H9 (cell line): ENCODE data around the gene OR13J1. TPM values are rescaled to one million over a fixed set of nuclear protein-coding genes. Genes with fewer than 3 reads are reported as not detected.

Experiments
- DNase-seq: peaks from one replicate; pipeline ENCODE4 v3.0.0-alpha.2; 2017
- H2AFZ ChIP-seq: one replicate; pipeline ENCODE4 v1.6.1; 2013; ENCODE audit warnings: mild to moderate bottlenecking, low read length, control low read depth, moderate library complexity
- H2AK5ac ChIP-seq: 2 replicates; pipeline ENCODE4 v1.6.1; 2013; ENCODE audit warnings: low read length, control low read depth, mixed read lengths; ENCODE audit not compliant: insufficient read length
- H2BK120ac ChIP-seq: one replicate; pipeline ENCODE4 v1.6.1; 2013; ENCODE audit warnings: low read depth, mild to moderate bottlenecking, low read length, control low read depth, inconsistent platforms; ENCODE audit not compliant: poor library complexity, severe bottlenecking
- H2BK12ac ChIP-seq: 2 replicates; pipeline ENCODE4 v1.6.1; 2013; ENCODE audit warnings: low read length, control low read depth, mixed read lengths, low read depth; ENCODE audit not compliant: insufficient read length
- H2BK15ac ChIP-seq: 2 replicates; pipeline ENCODE4 v1.6.1; 2013; ENCODE audit warnings: low read depth, low read length, control low read depth
- H2BK20ac ChIP-seq: one replicate; pipeline ENCODE4 v1.6.1; 2013; ENCODE audit warnings: low read depth, mild to moderate bottlenecking, low read length, control low read depth, inconsistent platforms; ENCODE audit not compliant: poor library complexity, severe bottlenecking
- H2BK5ac ChIP-seq: 2 replicates; pipeline ENCODE4 v1.6.1; 2013; ENCODE audit warnings: low read length, control low read depth, mixed read lengths; ENCODE audit not compliant: insufficient read length
- H3K14ac ChIP-seq: 2 replicates; pipeline ENCODE4 v1.6.1; 2013; ENCODE audit warnings: low read length, control low read depth; ENCODE audit not compliant: insufficient read depth
- H3K18ac ChIP-seq: 2 replicates; pipeline ENCODE4 v1.6.1; 2013; ENCODE audit warnings: low read depth, mild to moderate bottlenecking, mixed read lengths, low read length, control low read depth; ENCODE audit not compliant: insufficient read length
- H3K23ac ChIP-seq: 2 replicates; pipeline ENCODE4 v1.6.1; 2013; ENCODE audit warnings: low read length, control low read depth, mixed read lengths, low read depth; ENCODE audit not compliant: insufficient read length
- H3K23me2 ChIP-seq: 2 replicates; pipeline ENCODE4 v1.6.1; 2013; ENCODE audit warnings: low read depth, mild to moderate bottlenecking, mixed read lengths, low read length, control low read depth; ENCODE audit not compliant: insufficient read length, poor library complexity, severe bottlenecking
- H3K27ac ChIP-seq: 2 replicates; pipeline ENCODE4 v1.5.1; 2013; ENCODE audit warnings: low read length, control low read depth, mixed read lengths, low read depth; ENCODE audit not compliant: insufficient read length
- H3K27me3 ChIP-seq: 2 replicates; pipeline ENCODE4 v1.6.1; 2013; ENCODE audit warnings: low read length, control low read depth, inconsistent platforms; ENCODE audit not compliant: insufficient read depth
- H3K4ac ChIP-seq: 2 replicates; pipeline ENCODE4 v1.6.1; 2013; ENCODE audit warnings: low read depth, mild to moderate bottlenecking, control low read depth, inconsistent platforms, low read length, moderate library complexity
- H3K4me1 ChIP-seq: 2 replicates; pipeline ENCODE4 v1.6.1; 2013; ENCODE audit warnings: low read length, control low read depth, inconsistent platforms; ENCODE audit not compliant: insufficient read depth
- H3K4me2 ChIP-seq: 2 replicates; pipeline ENCODE4 v1.6.1; 2013; ENCODE audit warnings: low read length, control low read depth, mixed read lengths; ENCODE audit not compliant: insufficient read length, insufficient read depth
- H3K56ac ChIP-seq: 2 replicates; pipeline ENCODE4 v1.6.1; 2013; ENCODE audit warnings: low read depth, mild to moderate bottlenecking, mixed read lengths, low read length, control low read depth; ENCODE audit not compliant: insufficient read length
- H3K79me1 ChIP-seq: 2 replicates; pipeline ENCODE4 v1.6.1; 2013; ENCODE audit warnings: low read depth, mild to moderate bottlenecking, moderate library complexity, low read length, control low read depth, inconsistent platforms; ENCODE audit not compliant: insufficient read depth, poor library complexity, severe bottlenecking
- H3K79me2 ChIP-seq: 2 replicates; pipeline ENCODE4 v1.6.1; 2013; ENCODE audit warnings: low read length, control low read depth, inconsistent platforms; ENCODE audit not compliant: insufficient read depth
- H3K9ac ChIP-seq: 2 replicates; pipeline ENCODE4 v1.6.1; 2013; ENCODE audit warnings: low read length, control low read depth, mixed read lengths; ENCODE audit not compliant: insufficient read length; ENCODE audit errors: extremely low read depth
- H3K9me3 ChIP-seq: one replicate; pipeline ENCODE4 v1.6.1; 2013; ENCODE audit warnings: low read depth, low read length, inconsistent platforms; ENCODE audit not compliant: control insufficient read depth
- H3T11ph ChIP-seq: one replicate; pipeline ENCODE4 v1.6.1; 2013; ENCODE audit warnings: mild to moderate bottlenecking, low read length, control low read depth, inconsistent platforms
- H4K20me1 ChIP-seq: one replicate; pipeline ENCODE4 v1.6.1; 2013; ENCODE audit not compliant: control insufficient read depth, insufficient read length, insufficient read depth
- H4K5ac ChIP-seq: 2 replicates; pipeline ENCODE4 v1.6.1; 2013; ENCODE audit warnings: low read depth, mild to moderate bottlenecking, mixed read lengths, low read length, control low read depth; ENCODE audit not compliant: insufficient read length
- H4K8ac ChIP-seq: replicated peaks from 2 replicates; pipeline ENCODE4 v1.6.1; 2013; ENCODE audit warnings: low read length, control low read depth, mixed read lengths, low read depth; ENCODE audit not compliant: insufficient read length
- H4K91ac ChIP-seq: 2 replicates; pipeline ENCODE4 v1.6.1; 2013; ENCODE audit warnings: low read depth, mild to moderate bottlenecking, moderate library complexity, mixed read lengths, low read length, control low read depth; ENCODE audit not compliant: insufficient read length
- H3K27ac Mint-ChIP-seq, 3 experiments: 2 replicates in 2 of 3; 3 replicates in 1 of 3; pipeline ENCODE4 v1.8.0; 2020 to 2021; ENCODE audit warnings: mixed read lengths in 3 of 3, mild to moderate bottlenecking in 1 of 3, moderate library complexity in 1 of 3
- H3K27me3 Mint-ChIP-seq: 2 replicates; pipeline ENCODE4 v1.8.0; 2021; ENCODE audit warnings: low read depth, mild to moderate bottlenecking, moderate library complexity, mixed read lengths
- H3K36me3 Mint-ChIP-seq, 3 experiments: 2 replicates in 2 of 3; 3 replicates in 1 of 3; pipeline ENCODE4 v1.8.0; 2020 to 2021; ENCODE audit warnings: low read depth in 3 of 3, mixed read lengths in 3 of 3; ENCODE audit not compliant: insufficient read depth in 1 of 3
- H3K4me1 Mint-ChIP-seq, 2 experiments: 2 replicates each; pipeline ENCODE4 v1.8.0; 2020; ENCODE audit warnings: mixed read lengths in 2 of 2
- H3K4me3 Mint-ChIP-seq, 2 experiments: 2 replicates in 1 of 2; 3 replicates in 1 of 2; pipeline ENCODE4 v1.8.0; 2020 to 2021; ENCODE audit warnings: mild to moderate bottlenecking in 2 of 2, mixed read lengths in 2 of 2, moderate library complexity in 1 of 2
- H3K9me3 Mint-ChIP-seq, 2 experiments: 2 replicates in 1 of 2; 3 replicates in 1 of 2; pipeline ENCODE4 v1.8.0; 2020; ENCODE audit warnings: mild to moderate bottlenecking in 2 of 2, mixed read lengths in 2 of 2, moderate library complexity in 1 of 2
- WGBS: extraction: QIAGEN DNeasy Blood & Tissue Kit; methylation state at CpG from one replicate; pipeline ENCODE4 v1.1.7; 2013; ENCODE audit warnings: missing lambda C conversion rate, low lambda C conversion rate, mixed read lengths; ENCODE audit not compliant: insufficient read length; ENCODE audit errors: extremely low coverage; 5-methylcytosine and 5-hydroxymethylcytosine counted together
- total RNA-seq: library from RNA; stranded (reverse); gene quantifications from 2 replicates; pipeline ENCODE4 v1.2.1, GENCODE V29; 2021
- TF ChIP-seq, protein P1 (sequence below): fragments of 200-600 bp; sonication (generic); conservative IDR thresholded peaks from 3 replicates; pipeline ENCODE4 v1.8.0; 2021; ENCODE audit warnings: antibody characterized with exemption, mild to moderate bottlenecking

Gene OR13J1
- total RNA-seq, 1 experiment from 2014 or later, result not detected

DNA sequence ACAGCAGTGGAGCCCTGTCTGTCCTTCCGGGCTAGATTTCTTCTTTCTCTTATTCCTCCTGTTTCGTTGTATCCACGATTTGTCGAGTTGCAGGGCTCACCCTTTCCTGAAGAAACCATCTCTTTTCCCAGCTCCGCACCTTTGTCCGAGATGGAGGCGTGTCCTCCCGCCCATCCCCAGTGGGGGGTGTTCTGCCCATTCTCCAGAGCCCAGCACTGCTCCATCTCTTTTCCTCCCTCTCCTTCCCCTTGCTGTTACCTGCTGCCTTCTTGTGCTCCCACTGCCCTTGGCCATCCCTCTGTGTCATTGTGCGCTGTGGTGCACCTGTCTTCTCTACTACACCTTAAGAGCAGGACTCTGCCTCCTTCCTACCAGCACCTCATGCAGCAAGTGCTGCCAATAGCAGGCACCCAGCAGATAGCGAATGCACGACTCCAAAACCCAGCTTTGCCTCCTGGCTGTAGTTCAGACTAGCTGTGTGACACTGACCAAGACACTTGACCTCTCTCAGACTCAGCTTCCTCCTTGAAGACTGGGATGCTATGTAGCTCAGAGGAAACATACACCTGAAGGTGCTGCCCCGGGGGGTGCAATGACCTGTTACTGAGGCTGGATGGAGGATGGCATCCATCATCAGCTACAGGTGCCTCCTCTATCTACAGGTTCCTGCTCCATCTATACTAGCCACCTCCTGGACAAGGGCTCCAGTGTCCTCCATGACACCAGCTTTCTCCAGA, 8.9 kb downstream of the OR13J1 start:
- Histone ChIP-seq H3K18ac (no peak overlapping the region), H3K4ac (no peak overlapping the region), H3T11ph (no peak overlapping the region), H4K5ac (no peak overlapping the region), H3K23ac (no peak overlapping the region), H3K9me3 (no peaks in the 10 kb centered on the region), H3K79me2 (no peaks in the 10 kb centered on the region), H3K79me1 (no peaks in the 10 kb centered on the region), H4K20me1 (no peaks in the 10 kb centered on the region), H3K4me2 (no peak overlapping the region), H2BK12ac (no peak overlapping the region), H3K9ac (no peak overlapping the region), H2BK20ac (no peak overlapping the region), H2BK5ac (no peak overlapping the region), H3K27ac (no peak overlapping the region), H2AK5ac (no peak overlapping the region), H3K23me2 (no peaks in the 10 kb centered on the region), H2AFZ (no peak overlapping the region), H4K8ac (no peak overlapping the region), H3K4me1 (no peaks in the 10 kb centered on the region), H3K14ac (no peak overlapping the region), H2BK15ac (no peak overlapping the region), H4K91ac (no peak overlapping the region), H3K56ac (no peak overlapping the region), H3K27me3 (no peaks in the 10 kb centered on the region), H2BK120ac (no peak overlapping the region)
- TF ChIP-seq, protein P1, sequence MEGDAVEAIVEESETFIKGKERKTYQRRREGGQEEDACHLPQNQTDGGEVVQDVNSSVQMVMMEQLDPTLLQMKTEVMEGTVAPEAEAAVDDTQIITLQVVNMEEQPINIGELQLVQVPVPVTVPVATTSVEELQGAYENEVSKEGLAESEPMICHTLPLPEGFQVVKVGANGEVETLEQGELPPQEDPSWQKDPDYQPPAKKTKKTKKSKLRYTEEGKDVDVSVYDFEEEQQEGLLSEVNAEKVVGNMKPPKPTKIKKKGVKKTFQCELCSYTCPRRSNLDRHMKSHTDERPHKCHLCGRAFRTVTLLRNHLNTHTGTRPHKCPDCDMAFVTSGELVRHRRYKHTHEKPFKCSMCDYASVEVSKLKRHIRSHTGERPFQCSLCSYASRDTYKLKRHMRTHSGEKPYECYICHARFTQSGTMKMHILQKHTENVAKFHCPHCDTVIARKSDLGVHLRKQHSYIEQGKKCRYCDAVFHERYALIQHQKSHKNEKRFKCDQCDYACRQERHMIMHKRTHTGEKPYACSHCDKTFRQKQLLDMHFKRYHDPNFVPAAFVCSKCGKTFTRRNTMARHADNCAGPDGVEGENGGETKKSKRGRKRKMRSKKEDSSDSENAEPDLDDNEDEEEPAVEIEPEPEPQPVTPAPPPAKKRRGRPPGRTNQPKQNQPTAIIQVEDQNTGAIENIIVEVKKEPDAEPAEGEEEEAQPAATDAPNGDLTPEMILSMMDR, result no peak
- no peaks in the 10 kb centered on the region for H3K36me3 Mint-ChIP-seq
- WGBS, result no CpG with 5 or more reads among the region's 12 CpGs
- H3K4me1 Mint-ChIP-seq, result peaks cover 6% of the 10 kb centered on the region in 2 experiments
- no peaks in the 10 kb centered on the region for H3K9me3 Mint-ChIP-seq
- H3K27ac Mint-ChIP-seq, result no peak overlapping the region
- H3K4me3 Mint-ChIP-seq, result no peak overlapping the region
- H3K27me3 Mint-ChIP-seq, result peaks cover 42% of the 10 kb centered on the region
- DNase-seq, result no peak
